ENCODE results near the gene CHAC1.

Gene CHAC1

DNA sequence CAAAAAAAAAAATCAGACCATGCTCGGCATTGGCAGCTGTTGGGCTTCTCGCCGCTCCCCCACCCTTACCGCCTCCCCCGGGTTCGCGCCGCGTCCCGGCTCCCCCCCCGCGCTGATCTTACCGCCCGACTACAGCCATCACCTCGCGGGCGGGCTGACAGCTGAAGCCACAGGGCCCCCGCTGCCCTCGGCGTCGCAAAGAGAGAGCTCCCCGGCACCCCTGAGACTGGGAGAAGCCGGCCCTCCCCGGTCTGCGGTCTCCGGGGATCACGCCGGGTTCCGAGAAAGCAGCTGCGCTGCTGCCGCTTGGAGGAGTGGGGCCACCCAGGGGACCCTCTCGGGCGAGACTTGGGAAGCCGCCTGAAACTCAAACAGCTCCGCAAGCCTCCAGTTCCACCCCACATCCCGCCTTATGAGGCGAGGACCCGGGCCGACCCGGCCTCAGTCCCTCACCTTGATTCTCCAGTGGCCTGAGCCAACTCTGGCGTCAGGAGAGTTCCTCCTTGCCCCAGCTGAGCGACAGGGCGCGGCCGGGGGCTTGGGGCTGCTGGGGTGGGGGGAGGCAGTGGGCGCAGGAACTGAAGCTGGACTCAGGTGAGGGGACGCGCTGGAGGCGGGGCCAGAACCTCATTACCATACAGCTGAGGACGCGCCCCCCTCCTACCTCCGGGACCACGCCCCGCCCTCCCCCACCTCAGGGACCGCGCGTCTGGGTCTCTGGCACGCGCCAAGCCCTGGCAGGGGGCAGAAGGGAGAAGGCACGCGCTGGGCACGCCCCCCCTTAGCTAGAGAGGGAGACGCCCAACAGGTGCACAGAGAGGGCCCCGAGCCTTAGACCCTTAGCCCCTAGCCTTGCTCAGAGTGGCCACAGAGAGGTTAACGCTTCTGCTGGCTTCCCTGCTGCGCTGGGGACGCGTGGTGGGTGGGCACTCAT lies 25.1 kb upstream of the CHAC1 start:
- no peak for DNase-seq (ENCODE audit: low read depth)
- no peak overlapping the region for H3K4me3 ChIP-seq (ENCODE audit: control insufficient read depth, low read depth, low read length)
- TF ChIP-seq, protein P1, sequence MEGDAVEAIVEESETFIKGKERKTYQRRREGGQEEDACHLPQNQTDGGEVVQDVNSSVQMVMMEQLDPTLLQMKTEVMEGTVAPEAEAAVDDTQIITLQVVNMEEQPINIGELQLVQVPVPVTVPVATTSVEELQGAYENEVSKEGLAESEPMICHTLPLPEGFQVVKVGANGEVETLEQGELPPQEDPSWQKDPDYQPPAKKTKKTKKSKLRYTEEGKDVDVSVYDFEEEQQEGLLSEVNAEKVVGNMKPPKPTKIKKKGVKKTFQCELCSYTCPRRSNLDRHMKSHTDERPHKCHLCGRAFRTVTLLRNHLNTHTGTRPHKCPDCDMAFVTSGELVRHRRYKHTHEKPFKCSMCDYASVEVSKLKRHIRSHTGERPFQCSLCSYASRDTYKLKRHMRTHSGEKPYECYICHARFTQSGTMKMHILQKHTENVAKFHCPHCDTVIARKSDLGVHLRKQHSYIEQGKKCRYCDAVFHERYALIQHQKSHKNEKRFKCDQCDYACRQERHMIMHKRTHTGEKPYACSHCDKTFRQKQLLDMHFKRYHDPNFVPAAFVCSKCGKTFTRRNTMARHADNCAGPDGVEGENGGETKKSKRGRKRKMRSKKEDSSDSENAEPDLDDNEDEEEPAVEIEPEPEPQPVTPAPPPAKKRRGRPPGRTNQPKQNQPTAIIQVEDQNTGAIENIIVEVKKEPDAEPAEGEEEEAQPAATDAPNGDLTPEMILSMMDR (conservative IDR thresholded peaks at IDR 0.05; ENCODE audit: control insufficient read depth, insufficient read depth, low read depth, low read length): no peak

DNA sequence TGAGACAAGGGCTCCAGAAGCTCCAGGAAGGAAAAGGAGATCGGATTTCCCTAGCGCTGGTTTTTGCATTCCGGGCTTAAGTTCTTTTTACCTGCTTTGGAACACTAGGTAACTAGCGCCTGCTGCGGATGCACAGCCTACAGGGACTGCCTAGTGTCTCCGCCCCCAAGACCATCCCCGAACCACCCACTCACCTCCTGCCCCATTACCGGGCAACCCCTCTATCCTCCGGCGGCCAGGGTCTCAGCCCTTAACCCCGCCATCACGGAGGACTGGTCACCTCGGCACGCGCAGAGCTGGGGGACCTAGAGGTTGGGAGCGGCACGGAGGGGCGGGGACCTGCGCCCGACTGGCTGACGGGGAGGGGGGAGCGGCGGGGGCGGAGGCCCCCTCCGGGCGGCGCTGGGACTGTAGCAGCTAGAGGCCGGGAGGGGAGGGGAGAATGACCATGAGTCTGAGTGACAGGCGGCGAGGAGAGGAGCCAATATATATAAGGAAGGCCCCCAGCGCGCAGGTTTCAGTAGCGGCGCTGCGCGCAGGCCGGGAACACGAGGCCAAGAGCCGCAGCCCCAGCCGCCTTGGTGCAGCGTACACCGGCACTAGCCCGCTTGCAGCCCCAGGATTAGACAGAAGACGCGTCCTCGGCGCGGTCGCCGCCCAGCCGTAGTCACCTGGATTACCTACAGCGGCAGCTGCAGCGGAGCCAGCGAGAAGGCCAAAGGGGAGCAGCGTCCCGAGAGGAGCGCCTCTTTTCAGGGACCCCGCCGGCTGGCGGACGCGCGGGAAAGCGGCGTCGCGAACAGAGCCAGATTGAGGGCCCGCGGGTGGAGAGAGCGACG lies 24.2 kb upstream of the CHAC1 start, which contains the start of gene DLL4:
DLL4 (plus strand) TSS at position 520 of the 839 bp plus-strand sequence. CDS start 329 bp downstream, outside the sequence.
- TF ChIP-seq, protein P1 (conservative IDR thresholded peaks at IDR 0.05; ENCODE audit: control insufficient read depth, insufficient read depth, low read depth, low read length): no peak
- peak within 1 kb of the TSS; percentile 4 for H3K4me3 ChIP-seq (ENCODE audit: control insufficient read depth, low read depth, low read length)
- DNase-seq (ENCODE audit: low read depth): peak; percentile 21

DNA sequence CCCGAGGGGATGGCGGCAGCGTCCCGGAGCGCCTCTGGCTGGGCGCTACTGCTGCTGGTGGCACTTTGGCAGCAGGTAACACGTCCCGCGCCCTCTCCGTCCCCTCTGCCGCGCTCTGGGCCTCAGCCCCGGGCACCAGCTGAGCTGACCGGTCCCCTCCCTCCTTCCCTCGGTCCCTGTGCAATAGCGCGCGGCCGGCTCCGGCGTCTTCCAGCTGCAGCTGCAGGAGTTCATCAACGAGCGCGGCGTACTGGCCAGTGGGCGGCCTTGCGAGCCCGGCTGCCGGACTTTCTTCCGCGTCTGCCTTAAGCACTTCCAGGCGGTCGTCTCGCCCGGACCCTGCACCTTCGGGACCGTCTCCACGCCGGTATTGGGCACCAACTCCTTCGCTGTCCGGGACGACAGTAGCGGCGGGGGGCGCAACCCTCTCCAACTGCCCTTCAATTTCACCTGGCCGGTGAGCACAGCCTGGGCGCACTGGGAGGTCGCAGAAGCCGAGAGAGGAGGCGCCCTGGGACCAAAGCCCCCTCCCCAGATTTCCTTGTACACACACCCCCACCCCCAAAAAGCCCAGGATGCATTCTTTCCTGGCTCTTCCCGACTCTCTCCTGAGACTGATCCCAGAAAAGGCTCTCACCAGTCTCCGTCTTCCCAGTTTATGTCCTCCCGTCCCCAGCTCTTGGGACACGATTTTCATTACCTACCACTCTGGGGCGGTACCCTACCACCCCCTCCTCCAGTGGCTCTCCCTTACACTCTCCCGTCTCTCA lies 23.4 kb upstream of the CHAC1 start:
- H3K4me3 ChIP-seq (ENCODE audit: control insufficient read depth, low read depth, low read length): no peak overlapping the region
- DNase-seq (ENCODE audit: low read depth): peak; percentile 40
- TF ChIP-seq, protein P1 (conservative IDR thresholded peaks at IDR 0.05; ENCODE audit: control insufficient read depth, insufficient read depth, low read depth, low read length): no peak

DNA sequence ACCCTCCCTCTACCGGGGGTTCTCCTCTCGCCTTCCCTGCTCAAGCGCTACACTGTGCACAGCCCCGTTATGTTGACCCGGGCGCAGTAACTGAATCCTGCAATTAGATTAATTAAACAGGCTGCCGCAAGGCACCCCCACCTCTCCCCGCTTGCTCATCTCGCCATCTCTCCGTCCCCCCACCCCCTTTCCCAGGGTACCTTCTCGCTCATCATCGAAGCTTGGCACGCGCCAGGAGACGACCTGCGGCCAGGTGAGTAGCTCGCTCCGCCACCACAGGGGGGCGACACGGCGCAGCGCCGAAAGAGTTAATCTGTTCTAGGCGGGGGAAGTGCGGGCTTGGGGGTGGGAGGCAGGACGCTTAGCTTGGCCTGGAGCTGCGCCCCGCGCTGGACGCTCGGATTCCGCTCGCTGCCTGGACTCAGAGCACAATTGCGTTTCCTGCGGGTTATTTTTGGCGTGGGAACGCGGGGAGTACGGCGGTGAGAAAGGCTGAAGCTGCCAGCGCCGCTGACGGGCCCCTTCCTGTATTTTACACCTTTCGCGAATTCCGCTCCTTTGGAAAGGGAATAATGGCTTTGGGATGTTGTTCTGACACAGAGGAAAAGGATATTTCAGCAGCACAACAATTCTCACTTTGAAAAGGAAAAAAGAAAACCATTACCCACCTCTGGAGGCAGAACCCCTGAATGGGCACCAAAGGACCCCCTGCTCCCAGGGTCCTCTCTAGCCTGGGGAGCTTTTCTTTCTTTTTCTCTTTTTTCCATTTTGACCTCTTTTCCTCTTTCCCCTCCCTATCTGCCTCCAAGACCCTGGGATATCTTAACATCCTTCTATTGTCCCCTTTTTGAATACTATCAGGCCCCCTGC lies 22.6 kb upstream of the CHAC1 start:
- TF ChIP-seq, protein P1 (conservative IDR thresholded peaks at IDR 0.05; ENCODE audit: control insufficient read depth, insufficient read depth, low read depth, low read length): peak; percentile 24
- H3K4me3 ChIP-seq (ENCODE audit: control insufficient read depth, low read depth, low read length): no peak overlapping the region
- no peak for DNase-seq (ENCODE audit: low read depth)

DNA sequence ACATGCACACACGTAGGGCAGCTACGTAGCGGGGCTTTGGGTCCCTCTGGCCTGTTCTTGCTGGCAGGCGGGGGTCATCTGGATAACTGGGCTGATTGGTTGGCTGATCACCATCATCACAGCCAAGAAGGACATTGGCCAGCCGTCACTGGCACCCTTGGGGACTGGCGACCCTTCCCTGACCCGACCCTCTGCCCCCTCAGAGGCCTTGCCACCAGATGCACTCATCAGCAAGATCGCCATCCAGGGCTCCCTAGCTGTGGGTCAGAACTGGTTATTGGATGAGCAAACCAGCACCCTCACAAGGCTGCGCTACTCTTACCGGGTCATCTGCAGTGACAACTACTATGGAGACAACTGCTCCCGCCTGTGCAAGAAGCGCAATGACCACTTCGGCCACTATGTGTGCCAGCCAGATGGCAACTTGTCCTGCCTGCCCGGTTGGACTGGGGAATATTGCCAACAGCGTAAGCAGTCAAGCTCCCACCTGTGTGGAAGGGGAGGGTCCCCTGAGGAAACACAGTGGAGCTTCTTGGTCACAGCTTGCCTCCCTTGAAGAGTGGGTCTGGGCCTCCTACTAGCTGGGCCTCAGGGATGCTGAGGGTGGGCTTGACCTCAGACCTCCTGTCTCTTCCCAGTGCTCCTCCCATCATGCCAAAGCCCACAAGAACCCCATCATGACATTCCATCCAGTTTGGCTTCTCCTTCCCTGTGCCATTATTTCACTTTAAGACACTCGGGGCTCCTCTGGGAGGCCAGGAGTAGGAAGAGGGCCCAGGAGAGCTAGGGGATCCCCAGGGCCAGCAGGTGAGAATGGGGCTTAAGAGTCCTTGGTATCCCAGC lies 21.8 kb upstream of the CHAC1 start:
- no peak overlapping the region for H3K4me3 ChIP-seq (ENCODE audit: control insufficient read depth, low read depth, low read length)
- TF ChIP-seq, protein P1 (conservative IDR thresholded peaks at IDR 0.05; ENCODE audit: control insufficient read depth, insufficient read depth, low read depth, low read length): no peak
- DNase-seq (ENCODE audit: low read depth): no peak
